Progenitor cell of endocrine pancreas (in vitro differentiated cells): Measurements from ENCODE around the gene HDAC7. TPM values are rescaled to one million over a fixed set of nuclear protein-coding genes. Genes with fewer than 3 reads are reported as not detected.
A peak's percentile ranks its signal among the peaks of the same experiment; 100 is the strongest.

Experiments used
- DNase-seq: peaks from one replicate; pipeline ENCODE4 v3.0.0; 2021; ENCODE audit warnings: low spot score; ENCODE audit not compliant: unreplicated experiment
- H3K27ac Mint-ChIP-seq: 2 replicates; pipeline ENCODE4 v1.8.0; 2021; ENCODE audit warnings: mild to moderate bottlenecking, moderate library complexity, mixed read lengths
- H3K27me3 Mint-ChIP-seq: 2 replicates; pipeline ENCODE4 v1.8.0; 2021; ENCODE audit warnings: mixed read lengths
- H3K36me3 Mint-ChIP-seq: 2 replicates; pipeline ENCODE4 v1.8.0; 2022; ENCODE audit warnings: mixed read lengths; ENCODE audit not compliant: insufficient read depth
- H3K4me1 Mint-ChIP-seq: 2 replicates; pipeline ENCODE4 v1.8.0; 2021; ENCODE audit warnings: low read depth, mixed read lengths
- H3K4me3 Mint-ChIP-seq: 2 replicates; pipeline ENCODE4 v1.8.0; 2021; ENCODE audit warnings: low read depth, mild to moderate bottlenecking, moderate library complexity, mixed read lengths
- H3K9me3 Mint-ChIP-seq: 2 replicates; pipeline ENCODE4 v1.8.0; 2021; ENCODE audit warnings: low read depth, mixed read lengths
- total RNA-seq: library from RNA; stranded (reverse); gene quantifications from 2 replicates; pipeline ENCODE4 v1.2.1, GENCODE V29; 2021
- TF ChIP-seq, protein P1 (sequence below): fragments of 200-600 bp; sonication (generic); IDR thresholded peaks from one replicate; pipeline ENCODE4 v1.5.0; 2021; ENCODE audit warnings: antibody characterized with exemption, mild to moderate bottlenecking; ENCODE audit not compliant: unreplicated experiment

Gene HDAC7
- total RNA-seq, 1 donor from 2014 or later, result 80.0 TPM

DNA sequence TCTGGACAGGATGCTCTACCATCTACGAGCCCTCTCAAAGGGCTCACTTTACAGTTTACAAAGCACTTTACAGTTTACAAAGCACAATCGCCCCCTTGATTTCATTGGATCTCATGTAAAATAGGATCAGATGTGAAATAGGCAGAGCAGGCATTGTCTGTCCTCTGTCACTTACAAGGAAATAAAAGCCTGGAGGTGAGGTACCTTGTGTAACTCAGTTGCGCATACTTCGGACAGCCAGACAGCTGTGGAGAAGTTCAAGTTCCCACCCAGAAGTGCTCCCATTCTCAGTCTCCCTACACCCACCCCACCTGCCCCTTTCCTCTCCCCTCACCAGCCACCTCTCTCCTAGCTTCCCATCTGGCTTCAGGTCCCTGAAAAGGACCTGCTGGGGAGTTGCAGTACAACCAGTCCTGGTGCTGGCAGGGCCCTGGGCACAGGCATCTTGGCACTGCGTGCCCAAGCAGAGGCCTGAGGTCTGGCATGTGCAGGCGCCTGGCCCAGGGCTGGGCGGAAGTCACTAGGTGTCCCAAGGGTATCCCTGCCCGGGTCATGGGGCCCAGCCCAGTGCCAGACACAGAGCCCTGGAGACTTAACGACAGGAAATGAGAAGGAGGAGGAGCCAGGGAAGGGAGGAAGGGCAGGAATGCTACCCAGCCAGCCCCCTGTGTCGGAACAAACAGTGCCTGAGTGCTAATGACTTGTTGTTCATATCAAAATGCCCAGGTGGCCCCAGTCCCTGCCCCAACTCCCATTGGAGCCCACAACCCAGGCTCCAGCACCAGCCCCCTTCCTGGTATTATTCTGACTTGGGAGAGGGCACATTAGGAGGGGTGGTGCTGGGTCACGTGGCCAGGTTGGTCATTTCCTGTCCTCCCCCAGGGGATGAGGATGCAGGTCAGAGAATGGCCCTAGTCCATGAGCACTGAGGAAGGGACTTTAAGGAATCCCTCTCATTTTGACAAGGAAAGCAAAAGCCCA, 66.4 kb downstream of the HDAC7 start:
- Mint-ChIP-seq H3K4me1 (peaks cover 9% of the 10 kb centered on the region), H3K36me3 (no peaks in the 10 kb centered on the region), H3K27me3 (peaks cover 26% of the 10 kb centered on the region), H3K9me3 (no peaks in the 10 kb centered on the region), H3K27ac (peak overlapping the region; percentile 83), H3K4me3 (no peak overlapping the region)
- no peak for DNase-seq
- TF ChIP-seq, protein P1, sequence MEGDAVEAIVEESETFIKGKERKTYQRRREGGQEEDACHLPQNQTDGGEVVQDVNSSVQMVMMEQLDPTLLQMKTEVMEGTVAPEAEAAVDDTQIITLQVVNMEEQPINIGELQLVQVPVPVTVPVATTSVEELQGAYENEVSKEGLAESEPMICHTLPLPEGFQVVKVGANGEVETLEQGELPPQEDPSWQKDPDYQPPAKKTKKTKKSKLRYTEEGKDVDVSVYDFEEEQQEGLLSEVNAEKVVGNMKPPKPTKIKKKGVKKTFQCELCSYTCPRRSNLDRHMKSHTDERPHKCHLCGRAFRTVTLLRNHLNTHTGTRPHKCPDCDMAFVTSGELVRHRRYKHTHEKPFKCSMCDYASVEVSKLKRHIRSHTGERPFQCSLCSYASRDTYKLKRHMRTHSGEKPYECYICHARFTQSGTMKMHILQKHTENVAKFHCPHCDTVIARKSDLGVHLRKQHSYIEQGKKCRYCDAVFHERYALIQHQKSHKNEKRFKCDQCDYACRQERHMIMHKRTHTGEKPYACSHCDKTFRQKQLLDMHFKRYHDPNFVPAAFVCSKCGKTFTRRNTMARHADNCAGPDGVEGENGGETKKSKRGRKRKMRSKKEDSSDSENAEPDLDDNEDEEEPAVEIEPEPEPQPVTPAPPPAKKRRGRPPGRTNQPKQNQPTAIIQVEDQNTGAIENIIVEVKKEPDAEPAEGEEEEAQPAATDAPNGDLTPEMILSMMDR, result no peak

DNA sequence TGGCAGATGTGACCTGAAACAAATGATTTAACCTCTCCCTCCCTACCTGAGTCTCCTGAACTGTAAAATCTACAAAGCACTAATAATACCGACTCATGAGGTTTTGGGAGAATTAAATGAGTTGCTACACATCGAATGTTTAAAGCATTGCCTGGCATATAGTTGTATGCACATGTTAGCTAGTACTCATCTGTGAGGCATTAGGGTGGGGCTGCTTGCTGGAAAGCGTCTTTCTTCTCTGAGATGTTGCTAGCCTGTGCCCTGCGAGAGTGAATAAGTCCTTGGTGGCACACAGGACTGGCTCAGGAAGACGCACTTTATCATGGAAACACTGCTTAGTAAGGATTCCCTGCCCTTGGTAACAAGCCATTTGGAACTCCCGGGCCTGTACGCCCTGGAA, 67.2 kb downstream of the HDAC7 start:
- Mint-ChIP-seq H3K4me3 (no peak overlapping the region), H3K36me3 (no peaks in the 10 kb centered on the region), H3K27me3 (peaks cover 20% of the 10 kb centered on the region), H3K27ac (no peak overlapping the region), H3K4me1 (peaks cover 7% of the 10 kb centered on the region), H3K9me3 (no peaks in the 10 kb centered on the region)
- DNase-seq, result no peak
- TF ChIP-seq, protein P1, result no peak

DNA sequence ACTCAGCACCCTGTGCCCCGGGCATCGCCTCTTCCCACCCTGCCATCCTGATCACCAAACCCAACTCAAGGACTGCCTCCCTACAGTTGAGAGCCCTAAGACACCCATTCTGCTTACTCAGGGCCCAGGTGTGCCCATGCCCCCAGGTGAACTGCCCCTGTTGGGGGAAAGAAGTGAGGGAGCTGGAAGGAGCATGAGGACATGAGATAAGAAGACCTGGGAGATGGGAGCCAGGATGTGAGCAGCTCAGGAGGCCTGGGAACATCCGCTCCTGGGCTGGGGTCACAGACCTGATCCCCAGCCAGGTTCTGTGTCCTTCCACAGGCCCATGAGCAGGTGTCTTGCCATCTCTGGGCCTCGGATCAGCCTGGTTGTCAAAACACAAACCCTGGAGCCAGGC, 67.6 kb downstream of the HDAC7 start:
- Mint-ChIP-seq H3K27ac (no peak overlapping the region), H3K27me3 (peaks cover 16% of the 10 kb centered on the region), H3K9me3 (no peaks in the 10 kb centered on the region), H3K4me3 (no peak overlapping the region), H3K36me3 (no peaks in the 10 kb centered on the region), H3K4me1 (peaks cover 7% of the 10 kb centered on the region)
- DNase-seq, result no peak
- TF ChIP-seq, protein P1, result no peak

DNA sequence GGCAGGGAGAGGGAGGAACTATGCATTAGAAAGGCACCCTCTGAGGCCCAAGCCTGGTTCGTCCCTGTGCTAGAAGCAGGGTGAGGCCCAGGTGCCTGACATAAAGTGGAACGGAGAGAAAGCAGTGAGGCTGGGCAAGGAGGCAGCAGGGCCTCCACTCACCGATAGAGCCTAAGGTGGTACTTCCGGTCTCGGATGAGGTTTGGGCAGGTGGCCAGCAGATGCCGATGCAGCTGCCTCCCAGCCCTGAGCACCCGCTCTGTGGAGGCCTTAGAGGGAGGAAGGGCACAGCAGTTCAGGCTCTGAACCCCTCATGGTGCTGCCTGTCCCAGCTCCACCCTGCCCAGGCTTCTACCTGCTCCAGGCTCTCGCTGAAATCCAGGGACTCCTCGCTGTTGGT, 68.1 kb downstream of the HDAC7 start:
- H3K27me3 Mint-ChIP-seq, result peaks cover 18% of the 10 kb centered on the region
- no peak overlapping the region for H3K27ac Mint-ChIP-seq
- no peak for DNase-seq
- H3K9me3 Mint-ChIP-seq, result no peaks in the 10 kb centered on the region
- H3K36me3 Mint-ChIP-seq, result no peaks in the 10 kb centered on the region
- no peak overlapping the region for H3K4me3 Mint-ChIP-seq
- H3K4me1 Mint-ChIP-seq, result peaks cover 7% of the 10 kb centered on the region
- TF ChIP-seq, protein P1, result no peak

- H3K4me1 Mint-ChIP-seq, result peaks cover 7% of the 10 kb centered on the region
- no peak overlapping the region for H3K27ac Mint-ChIP-seq
These were observed 68.7 kb downstream of the HDAC7 start for GRCh38 chr12:47750916-47751470.

More at GRCh38 chr12:47750916-47751470, 68.7 kb downstream of the HDAC7 start:
- TF ChIP-seq, protein P1, result no peak
- H3K27me3 Mint-ChIP-seq, result peaks cover 13% of the 10 kb centered on the region
- no peaks in the 10 kb centered on the region for H3K9me3 Mint-ChIP-seq
- no peaks in the 10 kb centered on the region for H3K36me3 Mint-ChIP-seq
- H3K4me3 Mint-ChIP-seq, result no peak overlapping the region
- no peak for DNase-seq
